Liver (tissue), 9 donors: ENCODE data around the gene ALK. TPM values are rescaled to one million over a fixed set of nuclear protein-coding genes. Genes with fewer than 3 reads are reported as not detected.

Experiments used
- DNase-seq: peaks from one replicate; pipeline ENCODE4 v3.0.0-alpha.2; 2017; ENCODE audit warnings: low spot score
- H3K27ac ChIP-seq, 2 donors: one replicate each; pipeline ENCODE4 v1.7.0; 2013; ENCODE audit warnings: inconsistent platforms in 2 of 2, low read length in 2 of 2, control low read depth in 1 of 2, low read depth in 1 of 2, mild to moderate bottlenecking in 1 of 2
- H3K27me3 ChIP-seq, 4 donors: one replicate each; pipeline versions ENCODE4 v1.6.1 to v1.7.0; 2013; ENCODE audit warnings: low read length in 3 of 4, inconsistent platforms in 1 of 4, mild to moderate bottlenecking in 1 of 4, moderate library complexity in 1 of 4; ENCODE audit not compliant: control insufficient read depth in 4 of 4, insufficient read depth in 4 of 4
- H3K36me3 ChIP-seq, 4 donors: one replicate each; pipeline versions ENCODE4 v1.6.1 to v1.7.0; 2013; ENCODE audit warnings: low read length in 3 of 4, mild to moderate bottlenecking in 3 of 4, low read depth in 1 of 4, moderate library complexity in 1 of 4; ENCODE audit not compliant: control insufficient read depth in 4 of 4, insufficient read depth in 3 of 4
- H3K4me1 ChIP-seq, 4 donors: one replicate each; pipeline versions ENCODE4 v1.6.1 to v1.7.0; 2013; ENCODE audit warnings: low read length in 3 of 4, mild to moderate bottlenecking in 3 of 4, moderate library complexity in 1 of 4; ENCODE audit not compliant: control insufficient read depth in 4 of 4, insufficient read depth in 4 of 4
- H3K4me3 ChIP-seq, 3 donors: one replicate each; pipeline versions ENCODE4 v1.6.1 to v1.7.0; 2013; ENCODE audit warnings: low read length in 3 of 3, control low read depth in 1 of 3, low read depth in 1 of 3, mild to moderate bottlenecking in 1 of 3
- H3K9ac ChIP-seq, 2 donors: one replicate each; pipeline ENCODE4 v1.7.0; 2013; ENCODE audit warnings: low read length in 2 of 2, mild to moderate bottlenecking in 2 of 2, moderate library complexity in 2 of 2, control low read depth in 1 of 2, low read depth in 1 of 2
- H3K9me3 ChIP-seq, 4 donors: one replicate each; pipeline versions ENCODE4 v1.6.1 to v1.7.0; 2013; ENCODE audit warnings: low read length in 3 of 4; ENCODE audit not compliant: control insufficient read depth in 4 of 4
- EGR1 ChIP-seq, 2 donors: IDR thresholded peaks; 2 replicates each; pipeline ENCODE4 v1.6.1; 2016 to 2018; ENCODE audit warnings: antibody characterized with exemption in 2 of 2, low read depth in 2 of 2
- FOXA1 ChIP-seq: IDR thresholded peaks from 2 replicates; pipeline ENCODE4 v1.6.1; 2016; ENCODE audit warnings: antibody characterized with exemption
- FOXA2 ChIP-seq: IDR thresholded peaks from 2 replicates; pipeline ENCODE4 v1.6.1; 2016; ENCODE audit warnings: antibody characterized with exemption
- GABPA ChIP-seq, 2 donors: IDR thresholded peaks in 1 of 2; conservative IDR thresholded peaks in 1 of 2; 2 replicates each; pipeline ENCODE4 v1.6.1; 2016; ENCODE audit warnings: antibody characterized with exemption in 2 of 2, mild to moderate bottlenecking in 1 of 2, moderate library complexity in 1 of 2
- HNF4G ChIP-seq: IDR thresholded peaks from 2 replicates; pipeline ENCODE4 v1.6.1; 2016; ENCODE audit warnings: antibody characterized with exemption
- JUND ChIP-seq, 2 donors: IDR thresholded peaks; 2 replicates each; pipeline ENCODE4 v1.6.1; 2016; ENCODE audit warnings: antibody characterized with exemption in 2 of 2
- NR2F2 ChIP-seq: IDR thresholded peaks from 2 replicates; pipeline ENCODE4 v1.6.1; 2016; ENCODE audit warnings: antibody characterized with exemption
- RAD21 ChIP-seq, 2 donors: IDR thresholded peaks; 2 replicates each; pipeline ENCODE4 v1.6.1; 2016; ENCODE audit warnings: antibody characterized with exemption in 2 of 2, mild to moderate bottlenecking in 2 of 2
- SP1 ChIP-seq: IDR thresholded peaks from 2 replicates; pipeline ENCODE4 v1.6.1; 2018; ENCODE audit warnings: antibody characterized with exemption, mild to moderate bottlenecking
- TAF1 ChIP-seq: conservative IDR thresholded peaks from 2 replicates; pipeline ENCODE4 v1.6.1; 2016; ENCODE audit warnings: antibody characterized with exemption, mild to moderate bottlenecking
- YY1 ChIP-seq: IDR thresholded peaks from 2 replicates; pipeline ENCODE4 v1.6.1; 2016; ENCODE audit warnings: antibody characterized with exemption, mild to moderate bottlenecking
- WGBS: extraction: QIAGEN DNeasy Blood & Tissue Kit; methylation state at CpG from one replicate; pipeline ENCODE4 v1.1.7; 2013; 5-methylcytosine and 5-hydroxymethylcytosine counted together
- polyA plus RNA-seq, 2 donors: library from polyadenylated mRNA; stranded (reverse) in 1 of 2; unstranded in 1 of 2; fragments of 200-250 nt in 1 of 2; fragments of >200 nt in 1 of 2; fragmentation: Nextera tagmentation in 1 of 2; extraction: Ambion mirVana in 1 of 2; gene quantifications; one replicate each; pipeline versions ENCODE4 v1.2.1 to v1.2.3, GENCODE V29; 2013 to 2015
- total RNA-seq, 2 donors: library from RNA; depleted of rRNA; stranded (reverse); fragments of >200 nt; gene quantifications; one replicate each; pipeline ENCODE4 v1.2.3, GENCODE V29; 2014
- TF ChIP-seq, protein P1 (sequence below): fragments of 150-350 bp; IDR thresholded peaks from 2 replicates; pipeline ENCODE4 v1.5.1; 2017; ENCODE audit warnings: improper control_type of control experiment, low read depth, low read length; ENCODE audit not compliant: missing input control
- TF ChIP-seq, protein P2 (sequence below): IDR thresholded peaks from 2 replicates; pipeline ENCODE4 v1.6.1; 2016; ENCODE audit warnings: antibody characterized with exemption
- TF ChIP-seq, protein P3 (sequence below): IDR thresholded peaks from 2 replicates; pipeline ENCODE4 v1.6.1; 2016; ENCODE audit warnings: antibody characterized with exemption, mild to moderate bottlenecking
- TF ChIP-seq, protein P4 (sequence below): IDR thresholded peaks from 2 replicates; pipeline ENCODE4 v1.6.1; 2016; ENCODE audit warnings: antibody characterized with exemption
- donor health status: healthy.
- donor health status: healthy.
- donor health status: healthy.
- donor health status: healthy.
- donor health status: healthy.

Gene ALK
- total and polyA plus RNA-seq, 4 donors = under 0.01 TPM; not detected in 3

DNA sequence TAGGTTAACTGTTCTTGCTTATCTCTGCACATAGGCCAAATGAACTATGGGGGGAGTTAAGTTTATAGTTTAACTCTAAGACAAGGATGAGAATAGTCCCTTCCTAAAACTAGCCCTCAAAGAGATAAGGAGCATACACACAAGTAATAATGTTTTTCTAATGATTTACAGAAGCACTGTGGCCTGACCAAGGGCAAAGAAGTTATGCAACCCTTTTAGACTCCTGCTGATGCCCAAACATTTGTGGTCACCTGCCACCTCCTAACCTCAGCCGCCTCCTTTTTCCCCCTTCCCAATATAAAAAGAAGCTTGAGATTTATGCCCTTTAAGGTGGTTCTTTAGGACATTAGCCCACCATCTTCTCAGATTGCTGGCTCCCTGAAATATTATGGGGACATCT lies 357.7 kb downstream of the ALK start:
- no peak for DNase-seq
- TF ChIP-seq EGR1 (IDR thresholded peaks at IDR 0.05; ENCODE audit: low read depth in 2 of 2) (no peak), GABPA (IDR thresholded peaks at IDR 0.05 in 1 of 2, conservative IDR thresholded peaks at IDR 0.05 in 1 of 2) (no peak), JUND (IDR thresholded peaks at IDR 0.05) (no peak), FOXA2 (no peak), YY1 (no peak)
- TF ChIP-seq, protein P1, sequence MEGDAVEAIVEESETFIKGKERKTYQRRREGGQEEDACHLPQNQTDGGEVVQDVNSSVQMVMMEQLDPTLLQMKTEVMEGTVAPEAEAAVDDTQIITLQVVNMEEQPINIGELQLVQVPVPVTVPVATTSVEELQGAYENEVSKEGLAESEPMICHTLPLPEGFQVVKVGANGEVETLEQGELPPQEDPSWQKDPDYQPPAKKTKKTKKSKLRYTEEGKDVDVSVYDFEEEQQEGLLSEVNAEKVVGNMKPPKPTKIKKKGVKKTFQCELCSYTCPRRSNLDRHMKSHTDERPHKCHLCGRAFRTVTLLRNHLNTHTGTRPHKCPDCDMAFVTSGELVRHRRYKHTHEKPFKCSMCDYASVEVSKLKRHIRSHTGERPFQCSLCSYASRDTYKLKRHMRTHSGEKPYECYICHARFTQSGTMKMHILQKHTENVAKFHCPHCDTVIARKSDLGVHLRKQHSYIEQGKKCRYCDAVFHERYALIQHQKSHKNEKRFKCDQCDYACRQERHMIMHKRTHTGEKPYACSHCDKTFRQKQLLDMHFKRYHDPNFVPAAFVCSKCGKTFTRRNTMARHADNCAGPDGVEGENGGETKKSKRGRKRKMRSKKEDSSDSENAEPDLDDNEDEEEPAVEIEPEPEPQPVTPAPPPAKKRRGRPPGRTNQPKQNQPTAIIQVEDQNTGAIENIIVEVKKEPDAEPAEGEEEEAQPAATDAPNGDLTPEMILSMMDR = no peak
- TF ChIP-seq, protein P2, sequence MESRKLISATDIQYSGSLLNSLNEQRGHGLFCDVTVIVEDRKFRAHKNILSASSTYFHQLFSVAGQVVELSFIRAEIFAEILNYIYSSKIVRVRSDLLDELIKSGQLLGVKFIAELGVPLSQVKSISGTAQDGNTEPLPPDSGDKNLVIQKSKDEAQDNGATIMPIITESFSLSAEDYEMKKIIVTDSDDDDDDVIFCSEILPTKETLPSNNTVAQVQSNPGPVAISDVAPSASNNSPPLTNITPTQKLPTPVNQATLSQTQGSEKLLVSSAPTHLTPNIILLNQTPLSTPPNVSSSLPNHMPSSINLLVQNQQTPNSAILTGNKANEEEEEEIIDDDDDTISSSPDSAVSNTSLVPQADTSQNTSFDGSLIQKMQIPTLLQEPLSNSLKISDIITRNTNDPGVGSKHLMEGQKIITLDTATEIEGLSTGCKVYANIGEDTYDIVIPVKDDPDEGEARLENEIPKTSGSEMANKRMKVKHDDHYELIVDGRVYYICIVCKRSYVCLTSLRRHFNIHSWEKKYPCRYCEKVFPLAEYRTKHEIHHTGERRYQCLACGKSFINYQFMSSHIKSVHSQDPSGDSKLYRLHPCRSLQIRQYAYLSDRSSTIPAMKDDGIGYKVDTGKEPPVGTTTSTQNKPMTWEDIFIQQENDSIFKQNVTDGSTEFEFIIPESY = no peak
- TF ChIP-seq, protein P3, sequence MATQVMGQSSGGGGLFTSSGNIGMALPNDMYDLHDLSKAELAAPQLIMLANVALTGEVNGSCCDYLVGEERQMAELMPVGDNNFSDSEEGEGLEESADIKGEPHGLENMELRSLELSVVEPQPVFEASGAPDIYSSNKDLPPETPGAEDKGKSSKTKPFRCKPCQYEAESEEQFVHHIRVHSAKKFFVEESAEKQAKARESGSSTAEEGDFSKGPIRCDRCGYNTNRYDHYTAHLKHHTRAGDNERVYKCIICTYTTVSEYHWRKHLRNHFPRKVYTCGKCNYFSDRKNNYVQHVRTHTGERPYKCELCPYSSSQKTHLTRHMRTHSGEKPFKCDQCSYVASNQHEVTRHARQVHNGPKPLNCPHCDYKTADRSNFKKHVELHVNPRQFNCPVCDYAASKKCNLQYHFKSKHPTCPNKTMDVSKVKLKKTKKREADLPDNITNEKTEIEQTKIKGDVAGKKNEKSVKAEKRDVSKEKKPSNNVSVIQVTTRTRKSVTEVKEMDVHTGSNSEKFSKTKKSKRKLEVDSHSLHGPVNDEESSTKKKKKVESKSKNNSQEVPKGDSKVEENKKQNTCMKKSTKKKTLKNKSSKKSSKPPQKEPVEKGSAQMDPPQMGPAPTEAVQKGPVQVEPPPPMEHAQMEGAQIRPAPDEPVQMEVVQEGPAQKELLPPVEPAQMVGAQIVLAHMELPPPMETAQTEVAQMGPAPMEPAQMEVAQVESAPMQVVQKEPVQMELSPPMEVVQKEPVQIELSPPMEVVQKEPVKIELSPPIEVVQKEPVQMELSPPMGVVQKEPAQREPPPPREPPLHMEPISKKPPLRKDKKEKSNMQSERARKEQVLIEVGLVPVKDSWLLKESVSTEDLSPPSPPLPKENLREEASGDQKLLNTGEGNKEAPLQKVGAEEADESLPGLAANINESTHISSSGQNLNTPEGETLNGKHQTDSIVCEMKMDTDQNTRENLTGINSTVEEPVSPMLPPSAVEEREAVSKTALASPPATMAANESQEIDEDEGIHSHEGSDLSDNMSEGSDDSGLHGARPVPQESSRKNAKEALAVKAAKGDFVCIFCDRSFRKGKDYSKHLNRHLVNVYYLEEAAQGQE = no peak
- 50% methylated on average over 1 of the region's 1 CpG for WGBS
- Histone ChIP-seq H3K36me3 (no peaks in the 10 kb centered on the region), H3K4me3 (no peak overlapping the region), H3K9ac (no peak overlapping the region), H3K27me3 (no peaks in the 10 kb centered on the region), H3K4me1 (peaks cover 0 to 7% (median 3%) of the 10 kb centered on the region in 4 donors), H3K27ac (no peak overlapping the region), H3K9me3 (no peaks in the 10 kb centered on the region)

DNA sequence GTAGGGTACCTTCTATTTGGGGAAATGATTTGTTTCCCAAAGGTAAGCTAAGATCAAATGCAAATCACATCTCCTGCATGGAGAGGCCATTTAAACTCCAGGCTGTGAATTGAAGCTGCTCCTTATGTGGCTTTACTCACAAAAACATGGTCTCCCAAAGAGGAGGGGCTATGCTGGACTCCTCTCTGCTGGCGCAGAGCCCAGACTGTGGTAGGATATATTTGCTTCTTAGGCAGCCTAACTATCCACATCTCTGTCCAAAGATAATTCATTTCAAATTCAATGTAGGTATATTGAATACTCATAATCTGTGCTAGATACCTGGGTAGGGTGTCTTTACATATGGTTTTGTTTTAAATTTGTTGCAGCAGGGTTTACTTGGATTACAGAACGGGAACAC lies 358.5 kb downstream of the ALK start:
- no peaks in the 10 kb centered on the region for H3K9me3 ChIP-seq
- no peak overlapping the region for H3K9ac ChIP-seq
- no peak overlapping the region for H3K4me3 ChIP-seq
- H3K36me3 ChIP-seq = no peaks in the 10 kb centered on the region
- no peaks in the 10 kb centered on the region for H3K27me3 ChIP-seq
- no peak for DNase-seq
- peaks cover 0 to 9% (median 3%) of the 10 kb centered on the region in 4 donors for H3K4me1 ChIP-seq
- H3K27ac ChIP-seq = no peak overlapping the region
- 91% methylated on average over 2 of the region's 2 CpGs for WGBS
- TF ChIP-seq TAF1 (no peak), FOXA1 (no peak), JUND (IDR thresholded peaks at IDR 0.05) (no peak), SP1 (no peak), FOXA2 (no peak), NR2F2 (no peak), HNF4G (no peak), GABPA (IDR thresholded peaks at IDR 0.05 in 1 of 2, conservative IDR thresholded peaks at IDR 0.05 in 1 of 2) (no peak), YY1 (no peak), EGR1 (IDR thresholded peaks at IDR 0.05; ENCODE audit: low read depth in 2 of 2) (no peak), RAD21 (IDR thresholded peaks at IDR 0.05) (no peak)
- TF ChIP-seq, protein P2 = no peak
- TF ChIP-seq, protein P3 = no peak
- TF ChIP-seq, protein P4, sequence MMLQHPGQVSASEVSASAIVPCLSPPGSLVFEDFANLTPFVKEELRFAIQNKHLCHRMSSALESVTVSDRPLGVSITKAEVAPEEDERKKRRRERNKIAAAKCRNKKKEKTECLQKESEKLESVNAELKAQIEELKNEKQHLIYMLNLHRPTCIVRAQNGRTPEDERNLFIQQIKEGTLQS = no peak
- TF ChIP-seq, protein P1 = no peak
